Esophagus muscularis mucosa (tissue), 4 donors: Measurements from ENCODE around the gene PARVB. TPM values are rescaled to one million over a fixed set of nuclear protein-coding genes. Genes with fewer than 3 reads are reported as not detected.

Experiments
- DNase-seq: peaks from one replicate; pipeline ENCODE4 v3.0.0-alpha.2; 2017; ENCODE audit errors: extremely low spot score
- H3K27ac ChIP-seq, 4 donors: fragments of 200-600 bp; sonication (generic); replicated peaks in 1 of 4; 1 replicate in 3 of 4; 2 replicates in 1 of 4; pipeline ENCODE4 v1.5.1; 2016 to 2019; ENCODE audit warnings: mild to moderate bottlenecking in 1 of 4
- H3K27me3 ChIP-seq, 4 donors: fragments of 200-600 bp; sonication (generic); one replicate each; pipeline versions ENCODE4 v1.5.1 to v1.6.0; 2016 to 2019
- H3K36me3 ChIP-seq, 4 donors: fragments of 200-600 bp; sonication (generic); one replicate each; pipeline ENCODE4 v1.5.1; 2016 to 2019
- H3K4me1 ChIP-seq, 4 donors: fragments of 200-600 bp; sonication (generic); one replicate each; pipeline ENCODE4 v1.5.1; 2016 to 2019
- H3K4me3 ChIP-seq, 4 donors: fragments of 200-600 bp; sonication (generic); 1 replicate in 2 of 4; 2 replicates in 2 of 4; pipeline ENCODE4 v1.5.1; 2016 to 2019; ENCODE audit warnings: mild to moderate bottlenecking in 4 of 4, moderate library complexity in 1 of 4
- H3K9me3 ChIP-seq, 4 donors: fragments of 200-600 bp; sonication (generic); 1 replicate in 3 of 4; 2 replicates in 1 of 4; pipeline ENCODE4 v1.5.1; 2016 to 2019
- CTCF ChIP-seq, 3 experiments: fragments of 200-600 bp in 2 of 3; fragments of 450-650 bp in 1 of 3; sonication (generic) in 2 of 3; IDR thresholded peaks; one replicate each; pipeline ENCODE4 v1.5.1; 2017 to 2019; ENCODE audit warnings: antibody characterized with exemption in 3 of 3, mild to moderate bottlenecking in 2 of 3, moderate library complexity in 1 of 3
- EP300 ChIP-seq: sonication (generic); formaldehyde crosslinking; IDR thresholded peaks from one replicate; pipeline ENCODE4 v1.6.1; 2017; ENCODE audit warnings: antibody characterized with exemption
- POLR2A ChIP-seq: fragments of 450-650 bp; IDR thresholded peaks from one replicate; pipeline ENCODE4 v1.6.1; 2017; ENCODE audit warnings: antibody characterized with exemption, moderate library complexity, mild to moderate bottlenecking, low read depth
- POLR2AphosphoS5 ChIP-seq, 2 donors: sonication (generic); formaldehyde crosslinking; IDR thresholded peaks; one replicate each; pipeline ENCODE4 v1.6.1; 2017; ENCODE audit warnings: antibody characterized with exemption in 2 of 2
- WGBS: methylation state at CpG from one replicate; pipeline ENCODE4 v1.1.5; 2018; 5-methylcytosine and 5-hydroxymethylcytosine counted together
- intact Hi-C: fragments of 100-400 bp; cut with DNase I; formaldehyde crosslinking; loops from one replicate; pipeline ENCODE4 v1.15.1; 2023
- total RNA-seq, 4 donors: library from RNA; depleted of rRNA; stranded (reverse); fragments of >200 nt; gene quantifications; one replicate each; pipeline versions ENCODE4 v1.1.0 to v1.2.1, GENCODE V29; 2016

PARVB gene
- total RNA-seq, 4 donors from 2014 or later, result 22.0 to 107 (median 45.5) TPM

- no peak overlapping the region for H3K27ac ChIP-seq
- peaks cover 15 to 33% (median 28%) of the 10 kb centered on the region in 4 donors for H3K4me1 ChIP-seq
- intact Hi-C loops, result no loop called here
- H3K27me3 ChIP-seq, result no peaks in the 10 kb centered on the region
- H3K4me3 ChIP-seq, result no peak overlapping the region
- no peak for DNase-seq
- 82% methylated on average over 7 of the region's 9 CpGs for WGBS
- H3K9me3 ChIP-seq, result no peaks in the 10 kb centered on the region
- peaks cover 0 to 5% (median 0%) of the 10 kb centered on the region in 4 donors for H3K36me3 ChIP-seq
- TF ChIP-seq POLR2A, result no peak
- no peak for TF ChIP-seq CTCF (IDR thresholded peaks at IDR 0.05)
- no peak for TF ChIP-seq POLR2AphosphoS5 (IDR thresholded peaks at IDR 0.05)
- TF ChIP-seq EP300, result no peak
Measured at GRCh38 chr22:44047891-44048301, 23.8 kb downstream of the PARVB start.

GRCh38 chr22:44049486-44050231, 25.6 kb downstream of the PARVB start:
- no peaks in the 10 kb centered on the region for H3K27me3 ChIP-seq
- intact Hi-C loops, result no loop called here
- no peak overlapping the region for H3K27ac ChIP-seq
- peaks cover 0 to 5% (median 0%) of the 10 kb centered on the region in 4 donors for H3K36me3 ChIP-seq
- no peaks in the 10 kb centered on the region for H3K9me3 ChIP-seq
- TF ChIP-seq POLR2AphosphoS5 (IDR thresholded peaks at IDR 0.05), result no peak
- no peak for TF ChIP-seq POLR2A
- no peak for TF ChIP-seq CTCF (IDR thresholded peaks at IDR 0.05)
- no peak for TF ChIP-seq EP300
- peaks cover 12 to 30% (median 27%) of the 10 kb centered on the region in 4 donors for H3K4me1 ChIP-seq
- H3K4me3 ChIP-seq, result no peak overlapping the region
- DNase-seq, result no peak
- 71% methylated on average over 16 of the region's 20 CpGs for WGBS

GRCh38 chr22:44050766-44051355, 26.8 kb downstream of the PARVB start:
- peaks cover 12 to 30% (median 27%) of the 10 kb centered on the region in 4 donors for H3K4me1 ChIP-seq
- DNase-seq, result no peak

GRCh38 chr22:44051358-44051757, 27.3 kb downstream of the PARVB start:
- DNase-seq, result no peak
- TF ChIP-seq POLR2AphosphoS5 (IDR thresholded peaks at IDR 0.05) (no peak), POLR2A (no peak), CTCF (IDR thresholded peaks at IDR 0.05) (no peak), EP300 (no peak)
- no peak overlapping the region for H3K4me3 ChIP-seq
- no peaks in the 10 kb centered on the region for H3K27me3 ChIP-seq
- H3K4me1 ChIP-seq, result peaks cover 16 to 33% (median 28%) of the 10 kb centered on the region in 4 donors
- intact Hi-C loops, result no loop called here
- no peak overlapping the region for H3K27ac ChIP-seq
- 77% methylated on average over 6 of the region's 6 CpGs for WGBS
- peaks cover 0 to 5% (median 0%) of the 10 kb centered on the region in 4 donors for H3K36me3 ChIP-seq
- H3K9me3 ChIP-seq, result no peaks in the 10 kb centered on the region

More at GRCh38 chr22:44050766-44051355, 26.8 kb downstream of the PARVB start:
- Histone ChIP-seq H3K4me3 (no peak overlapping the region), H3K36me3 (peaks cover 0 to 5% (median 0%) of the 10 kb centered on the region in 4 donors), H3K9me3 (no peaks in the 10 kb centered on the region), H3K27me3 (no peaks in the 10 kb centered on the region), H3K27ac (no peak overlapping the region)
- intact Hi-C loops, result no loop called here
- 93% methylated on average over 11 of the region's 13 CpGs for WGBS
- TF ChIP-seq EP300 (no peak), CTCF (IDR thresholded peaks at IDR 0.05) (no peak), POLR2A (no peak), POLR2AphosphoS5 (IDR thresholded peaks at IDR 0.05) (no peak)
